GM23248 (cell line): ENCODE results near the gene KCNQ4.

ENCODE experiments used
- EZH2 ChIP-seq: fragments of 200-600 bp; sonication (generic); IDR thresholded peaks from 2 replicates; pipeline ENCODE4 v1.6.1; 2018; ENCODE audit warnings: antibody characterized with exemption, mild to moderate bottlenecking; ENCODE audit not compliant: insufficient read depth, poor library complexity, severe bottlenecking
- EZH2phosphoT487 ChIP-seq: fragments of 200-600 bp; sonication (generic); IDR thresholded peaks from 2 replicates; pipeline ENCODE4 v1.6.1; 2018; ENCODE audit warnings: antibody characterized with exemption, moderate library complexity, mild to moderate bottlenecking, low read depth; ENCODE audit not compliant: insufficient read depth

GRCh38 chr1:40823983-40824382 lies 40.4 kb downstream of the KCNQ4 start:
- TF ChIP-seq EZH2 (no peak), EZH2phosphoT487 (no peak)
